DOHH2 (cell line): ENCODE data around the gene WWOX.

ENCODE experiments used
- H3F3A ChIP-seq: fragments of 200-600 bp; sonication (generic), shearing (Covaris generic); 2 replicates; pipeline ENCODE4 v1.6.0; 2016; ENCODE audit warnings: antibody characterized with exemption, mild to moderate bottlenecking; ENCODE audit not compliant: control insufficient read depth, insufficient read depth
- H3K27ac ChIP-seq: fragments of 200-600 bp; sonication (generic); 2 replicates; pipeline ENCODE4 v1.5.1; 2014; ENCODE audit warnings: low read depth, mild to moderate bottlenecking, low read length, moderate library complexity
- H3K27me3 ChIP-seq: fragments of 200-600 bp; sonication (generic); 2 replicates; pipeline ENCODE4 v1.6.1; 2014; ENCODE audit warnings: mild to moderate bottlenecking, low read length, mixed read lengths; ENCODE audit not compliant: control insufficient read depth
- H3K36me3 ChIP-seq: fragments of 200-600 bp; sonication (generic); 2 replicates; pipeline ENCODE4 v1.6.1; 2014; ENCODE audit warnings: mild to moderate bottlenecking, low read length, moderate library complexity, mixed read lengths; ENCODE audit not compliant: control insufficient read depth
- H3K4me1 ChIP-seq: fragments of 200-600 bp; sonication (generic); 2 replicates; pipeline ENCODE4 v1.6.1; 2014; ENCODE audit warnings: mild to moderate bottlenecking, low read length, mixed read lengths; ENCODE audit not compliant: control insufficient read depth
- H3K4me2 ChIP-seq: fragments of 200-600 bp; sonication (generic); 2 replicates; pipeline ENCODE4 v1.6.0; 2014; ENCODE audit warnings: mild to moderate bottlenecking, low read length, moderate library complexity
- H3K4me3 ChIP-seq: fragments of 200-600 bp; sonication (generic); 2 replicates; pipeline ENCODE4 v1.5.1; 2014; ENCODE audit warnings: mild to moderate bottlenecking, low read length, mixed read lengths
- H3K79me2 ChIP-seq: fragments of 200-600 bp; sonication (generic); 2 replicates; pipeline ENCODE4 v1.6.1; 2014; ENCODE audit warnings: mild to moderate bottlenecking, low read length, mixed read lengths; ENCODE audit not compliant: control insufficient read depth
- H3K9me2 ChIP-seq: fragments of 200-600 bp; sonication (generic); replicated peaks from 2 replicates; pipeline ENCODE4 v1.6.1; 2014; ENCODE audit warnings: mild to moderate bottlenecking, low read length, mixed read lengths; ENCODE audit not compliant: control insufficient read depth
- H3K9me3 ChIP-seq: fragments of 200-600 bp; sonication (generic); 2 replicates; pipeline ENCODE4 v1.6.1; 2014; ENCODE audit warnings: antibody characterized with exemption, low read length, mixed read lengths; ENCODE audit not compliant: control insufficient read depth, insufficient read depth
- H4K20me1 ChIP-seq: fragments of 200-600 bp; sonication (generic); 2 replicates; pipeline ENCODE4 v1.6.0; 2014; ENCODE audit warnings: low read depth, mild to moderate bottlenecking, antibody characterized with exemption, low read length, moderate library complexity; ENCODE audit not compliant: control insufficient read depth, insufficient read depth
- EZH2phosphoT487 ChIP-seq: fragments of 200-600 bp; sonication (generic); IDR thresholded peaks from 2 replicates; pipeline ENCODE4 v1.6.1; 2017; ENCODE audit warnings: borderline replicate concordance, mild to moderate bottlenecking, antibody characterized with exemption, low read length, moderate library complexity, mixed read lengths
- TF ChIP-seq, protein P1 (sequence below): fragments of 200-600 bp; sonication (generic); IDR thresholded peaks from one replicate; pipeline ENCODE4 v1.5.1; 2014; ENCODE audit warnings: antibody characterized with exemption, mild to moderate bottlenecking, low read depth, low read length; ENCODE audit not compliant: poor library complexity, severe bottlenecking

The WWOX gene

GRCh38 chr16:78786635-78787034, 687.2 kb downstream of the WWOX start:
- no peak for TF ChIP-seq EZH2phosphoT487
- Histone ChIP-seq H4K20me1 (no peaks in the 10 kb centered on the region), H3K27me3 (no peaks in the 10 kb centered on the region), H3K4me1 (no peaks in the 10 kb centered on the region), H3F3A (no peaks in the 10 kb centered on the region), H3K36me3 (no peaks in the 10 kb centered on the region), H3K79me2 (no peaks in the 10 kb centered on the region), H3K4me3 (no peak overlapping the region), H3K9me3 (no peaks in the 10 kb centered on the region), H3K9me2 (no peaks in the 10 kb centered on the region), H3K4me2 (no peak overlapping the region), H3K27ac (no peak overlapping the region)

DNA sequence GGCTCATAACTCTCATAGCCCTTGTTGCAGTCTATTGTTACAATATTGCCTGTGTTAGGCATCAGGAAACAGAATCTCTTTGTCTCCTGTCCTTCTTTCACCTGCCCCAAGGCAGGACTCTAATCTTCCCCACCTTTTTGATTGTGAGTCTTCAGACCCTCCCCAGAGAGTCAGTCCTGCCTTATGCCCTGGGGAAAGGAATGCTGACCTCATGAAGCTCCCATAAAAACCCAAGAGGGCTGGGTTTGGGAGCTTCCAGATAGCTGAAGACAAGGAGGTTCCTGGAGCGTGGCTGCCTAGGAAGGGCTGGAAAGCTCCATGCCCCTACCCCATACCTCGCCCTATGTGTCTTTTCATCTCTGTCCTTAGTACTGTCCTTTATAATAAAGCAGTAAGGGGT, 688.8 kb downstream of the WWOX start:
- no peak overlapping the region for H3K27ac ChIP-seq
- no peaks in the 10 kb centered on the region for H3F3A ChIP-seq
- H4K20me1 ChIP-seq, result no peaks in the 10 kb centered on the region
- H3K4me2 ChIP-seq, result no peak overlapping the region
- no peaks in the 10 kb centered on the region for H3K9me2 ChIP-seq
- H3K36me3 ChIP-seq, result no peaks in the 10 kb centered on the region
- TF ChIP-seq, protein P1, sequence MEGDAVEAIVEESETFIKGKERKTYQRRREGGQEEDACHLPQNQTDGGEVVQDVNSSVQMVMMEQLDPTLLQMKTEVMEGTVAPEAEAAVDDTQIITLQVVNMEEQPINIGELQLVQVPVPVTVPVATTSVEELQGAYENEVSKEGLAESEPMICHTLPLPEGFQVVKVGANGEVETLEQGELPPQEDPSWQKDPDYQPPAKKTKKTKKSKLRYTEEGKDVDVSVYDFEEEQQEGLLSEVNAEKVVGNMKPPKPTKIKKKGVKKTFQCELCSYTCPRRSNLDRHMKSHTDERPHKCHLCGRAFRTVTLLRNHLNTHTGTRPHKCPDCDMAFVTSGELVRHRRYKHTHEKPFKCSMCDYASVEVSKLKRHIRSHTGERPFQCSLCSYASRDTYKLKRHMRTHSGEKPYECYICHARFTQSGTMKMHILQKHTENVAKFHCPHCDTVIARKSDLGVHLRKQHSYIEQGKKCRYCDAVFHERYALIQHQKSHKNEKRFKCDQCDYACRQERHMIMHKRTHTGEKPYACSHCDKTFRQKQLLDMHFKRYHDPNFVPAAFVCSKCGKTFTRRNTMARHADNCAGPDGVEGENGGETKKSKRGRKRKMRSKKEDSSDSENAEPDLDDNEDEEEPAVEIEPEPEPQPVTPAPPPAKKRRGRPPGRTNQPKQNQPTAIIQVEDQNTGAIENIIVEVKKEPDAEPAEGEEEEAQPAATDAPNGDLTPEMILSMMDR, result no peak
- TF ChIP-seq EZH2phosphoT487, result no peak
- H3K9me3 ChIP-seq, result no peaks in the 10 kb centered on the region
- H3K4me1 ChIP-seq, result no peaks in the 10 kb centered on the region
- H3K79me2 ChIP-seq, result no peaks in the 10 kb centered on the region
- H3K27me3 ChIP-seq, result no peaks in the 10 kb centered on the region
- no peak overlapping the region for H3K4me3 ChIP-seq

GRCh38 chr16:78788696-78789095, 689.2 kb downstream of the WWOX start:
- H3K9me2 ChIP-seq, result no peaks in the 10 kb centered on the region
- no peaks in the 10 kb centered on the region for H4K20me1 ChIP-seq

DNA sequence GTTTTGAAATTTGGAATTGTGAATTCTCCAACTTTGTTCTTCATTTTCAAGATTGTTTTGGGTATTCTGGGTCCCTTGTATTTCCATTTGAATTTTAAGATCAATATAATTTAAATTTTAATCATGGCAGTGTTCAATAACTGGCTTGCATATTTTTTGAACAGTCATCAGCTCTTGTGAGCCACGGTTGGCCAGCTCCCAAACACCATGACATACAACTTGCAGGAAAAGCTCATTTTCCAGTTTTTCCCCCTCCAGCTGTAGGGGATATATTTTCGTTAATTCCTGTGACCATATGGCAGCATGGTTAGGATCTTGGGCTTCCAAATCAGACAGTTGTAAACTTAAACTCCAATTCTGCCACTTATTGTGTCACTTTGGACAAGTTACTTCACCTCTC, 690.1 kb downstream of the WWOX start:
- no peak overlapping the region for H3K4me3 ChIP-seq
- H3K27me3 ChIP-seq, result no peaks in the 10 kb centered on the region
- no peaks in the 10 kb centered on the region for H3K9me3 ChIP-seq
- H4K20me1 ChIP-seq, result no peaks in the 10 kb centered on the region
- no peak overlapping the region for H3K27ac ChIP-seq
- TF ChIP-seq, protein P1, result no peak
- TF ChIP-seq EZH2phosphoT487, result no peak
- no peaks in the 10 kb centered on the region for H3K36me3 ChIP-seq
- H3K79me2 ChIP-seq, result no peaks in the 10 kb centered on the region
- H3F3A ChIP-seq, result no peaks in the 10 kb centered on the region
- no peaks in the 10 kb centered on the region for H3K9me2 ChIP-seq
- H3K4me2 ChIP-seq, result no peak overlapping the region
- no peaks in the 10 kb centered on the region for H3K4me1 ChIP-seq

More at GRCh38 chr16:78788696-78789095, 689.2 kb downstream of the WWOX start:
- Histone ChIP-seq H3K4me2 (no peak overlapping the region), H3K27ac (no peak overlapping the region), H3K27me3 (no peaks in the 10 kb centered on the region), H3K79me2 (no peaks in the 10 kb centered on the region), H3K4me1 (no peaks in the 10 kb centered on the region), H3K36me3 (no peaks in the 10 kb centered on the region), H3K9me3 (no peaks in the 10 kb centered on the region), H3F3A (no peaks in the 10 kb centered on the region), H3K4me3 (no peak overlapping the region)
- TF ChIP-seq EZH2phosphoT487, result no peak
- TF ChIP-seq, protein P1, result no peak
